ENCODE data around the gene DUSP11. TPM values are rescaled to one million over a fixed set of nuclear protein-coding genes. Genes with fewer than 3 reads are reported as not detected.
A peak's percentile ranks its signal among the peaks of the same experiment; 100 is the strongest.

Gene DUSP11
- total and polyA plus RNA-seq, 2 of the 13 experiments (the other 11 are each of a cell fraction or from before 2014, with no cell fraction given) = 30.5 to 36.2 TPM

DNA sequence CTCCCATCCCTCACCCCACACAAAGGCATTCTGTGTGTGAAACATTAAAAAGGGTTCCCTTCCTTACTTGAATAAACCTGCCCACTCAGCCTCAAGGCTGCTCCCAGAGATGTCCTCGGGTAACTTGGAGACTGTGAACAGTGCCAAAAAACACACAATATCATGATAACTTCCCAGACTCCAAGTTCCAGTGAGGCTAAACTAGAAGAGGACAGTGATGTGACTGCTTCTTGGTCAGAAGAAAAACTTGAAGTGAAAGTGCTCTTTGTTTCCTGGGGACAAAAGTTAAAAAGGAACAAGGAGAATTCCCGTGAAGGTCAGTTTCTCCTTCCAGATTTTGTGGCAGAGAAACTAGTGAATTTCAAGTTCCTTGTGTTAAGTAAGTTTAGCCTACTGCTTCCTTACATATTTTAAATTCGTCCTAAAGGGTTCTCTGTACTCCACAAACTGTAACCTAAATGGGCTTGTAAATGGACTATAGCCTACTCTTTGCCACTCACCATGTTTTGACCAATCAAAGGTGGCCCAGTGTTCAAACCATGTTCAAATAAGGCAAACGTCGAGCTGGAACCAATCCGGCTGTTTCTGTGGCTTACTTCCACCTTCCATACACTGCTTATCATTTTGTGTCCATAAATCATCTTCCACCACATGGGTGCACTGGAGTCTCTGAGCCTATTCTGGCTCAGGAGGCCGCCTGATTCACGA, 63.2 kb downstream of the DUSP11 start:
- peak overlapping the region; percentile 72 for H2AFZ ChIP-seq (ENCODE audit: low read length)
- peak; percentile 73 for DNase-seq (ENCODE audit: low spot score)
- TF ChIP-seq ARID3A (IDR thresholded peaks at IDR 0.05; ENCODE audit: low read depth, low read length) (0 out of 2 replicates have a peak, but pooled peaks have one; percentile 18), HBP1 (CRISPR knock-in tag; IDR thresholded peaks at IDR 0.05; ENCODE audit: low read depth) (no peak), HNRNPL (IDR thresholded peaks at IDR 0.05; ENCODE audit: low read depth, low read length) (no peak), ZSCAN5A (CRISPR knock-in tag; IDR thresholded peaks at IDR 0.05; ENCODE audit: borderline replicate concordance) (no peak), SRF (IDR thresholded peaks at IDR 0.05; ENCODE audit: low read depth, low read length) (peak; percentile 95), SP4 (CRISPR knock-in tag; IDR thresholded peaks at IDR 0.05) (0 out of 2 replicates have a peak, but pooled peaks have one; percentile 38), ZNF354B (CRISPR knock-in tag; IDR thresholded peaks at IDR 0.05) (no peak), POLR2A (IDR thresholded peaks at IDR 0.05; ENCODE audit: insufficient read depth in 1 of 2, low read depth in 2 of 2, low read length in 2 of 2) (0 out of 4 replicates have a peak, but pooled peaks of 1 of the 2 experiments have one; percentile 40), PTBP1 (IDR thresholded peaks at IDR 0.05; ENCODE audit: low read depth, low read length, poor library complexity, severe bottlenecking) (no peak), ZNF136 (CRISPR knock-in tag; IDR thresholded peaks at IDR 0.05; ENCODE audit: low read depth) (no peak), PHF21A (CRISPR knock-in tag; IDR thresholded peaks at IDR 0.05) (no peak), ZNF772 (CRISPR knock-in tag; IDR thresholded peaks at IDR 0.05) (no peak), ZNF501 (CRISPR knock-in tag; IDR thresholded peaks at IDR 0.05) (no peak), FOXK2 (IDR thresholded peaks at IDR 0.05) (no peak), ZFP41 (CRISPR knock-in tag; IDR thresholded peaks at IDR 0.05; ENCODE audit: borderline replicate concordance) (no peak), MXI1 (IDR thresholded peaks at IDR 0.05; ENCODE audit: borderline replicate concordance, low read depth, low read length) (peak; percentile 20; the same call in 1 of the 3 replicates)
- TF ChIP-seq, protein P1, sequence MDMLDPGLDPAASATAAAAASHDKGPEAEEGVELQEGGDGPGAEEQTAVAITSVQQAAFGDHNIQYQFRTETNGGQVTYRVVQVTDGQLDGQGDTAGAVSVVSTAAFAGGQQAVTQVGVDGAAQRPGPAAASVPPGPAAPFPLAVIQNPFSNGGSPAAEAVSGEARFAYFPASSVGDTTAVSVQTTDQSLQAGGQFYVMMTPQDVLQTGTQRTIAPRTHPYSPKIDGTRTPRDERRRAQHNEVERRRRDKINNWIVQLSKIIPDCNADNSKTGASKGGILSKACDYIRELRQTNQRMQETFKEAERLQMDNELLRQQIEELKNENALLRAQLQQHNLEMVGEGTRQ (IDR thresholded peaks at IDR 0.05; ENCODE audit: low read depth, low read length) = no peak
- TF ChIP-seq, protein P1 (CRISPR knock-in tag; IDR thresholded peaks at IDR 0.05; ENCODE audit: borderline replicate concordance) = peak; percentile 52; the same call in 1 of the 2 replicates

More for the DNA sequence above, 63.2 kb downstream of the DUSP11 start:
- peak overlapping the region in 2 of 3 experiments; percentile 12 to 19; a peak in 2 of 6 replicates for H3K4me3 ChIP-seq (replicated peaks in 1 of 3; ENCODE audit: insufficient read depth in 1 of 3, low read depth in 2 of 3, low read length in 3 of 3)
- peak overlapping the region; percentile 14 for H3K9ac ChIP-seq (ENCODE audit: insufficient read depth, low read depth, low read length)
- ChIA-PET CTCF (ENCODE audit: low intra/inter-chr PET ratio, low total read pairs) (no interaction called here), POLR2A (interaction anchor here (1.0 kb wide), 1 partner anchor 20 kb away, joined by 4 read pairs; the partner anchor contains the start of gene TPRKB)
- ATAC-seq = peak; percentile 83
- FAIRE-seq = peak; percentile 12
- peaks cover 19% of the 10 kb centered on the region for H3K4me1 ChIP-seq (ENCODE audit: insufficient read depth, low read length)
- H3K27me3 ChIP-seq (ENCODE audit: control insufficient read depth in 1 of 2, insufficient read depth in 2 of 2, low read length in 2 of 2) = no peaks in the 10 kb centered on the region; a peak in 1 of 5 replicates
- in situ Hi-C loops (cut with HindIII; ENCODE audit: extremely low pct_ligation_motif_present, low pct_unique_long_range_greater_than_20kb) = no loop called here
- no peak overlapping the region for H3K27ac ChIP-seq (ENCODE audit: extremely low read length, insufficient read depth, low read length)
- intact Hi-C loops (cut with micrococcal nuclease; ENCODE audit: unreplicated experiment) = no loop called here
- BruUV-seq (replicated peaks) = no TSS peak
- H3K4me2 ChIP-seq (ENCODE audit: low read depth, low read length) = peak overlapping the region; percentile 65
- H3K36me3 ChIP-seq (replicated peaks in 1 of 2; ENCODE audit: control insufficient read depth in 1 of 2, insufficient read depth in 2 of 2, low read length in 2 of 2) = no peaks in the 10 kb centered on the region
- no peaks in the 10 kb centered on the region for H3K79me2 ChIP-seq (ENCODE audit: insufficient read depth, low read length)
- 11% methylated on average over 8 of the region's 8 CpGs for WGBS (ENCODE audit: low lambda C conversion rate)
- no peaks in the 10 kb centered on the region for H3K9me3 ChIP-seq (ENCODE audit: low read length)
- no peaks in the 10 kb centered on the region for H4K20me1 ChIP-seq (ENCODE audit: insufficient read depth, low read length)
